ENCODE measurements around the gene TRIM44.

Gene TRIM44

DNA sequence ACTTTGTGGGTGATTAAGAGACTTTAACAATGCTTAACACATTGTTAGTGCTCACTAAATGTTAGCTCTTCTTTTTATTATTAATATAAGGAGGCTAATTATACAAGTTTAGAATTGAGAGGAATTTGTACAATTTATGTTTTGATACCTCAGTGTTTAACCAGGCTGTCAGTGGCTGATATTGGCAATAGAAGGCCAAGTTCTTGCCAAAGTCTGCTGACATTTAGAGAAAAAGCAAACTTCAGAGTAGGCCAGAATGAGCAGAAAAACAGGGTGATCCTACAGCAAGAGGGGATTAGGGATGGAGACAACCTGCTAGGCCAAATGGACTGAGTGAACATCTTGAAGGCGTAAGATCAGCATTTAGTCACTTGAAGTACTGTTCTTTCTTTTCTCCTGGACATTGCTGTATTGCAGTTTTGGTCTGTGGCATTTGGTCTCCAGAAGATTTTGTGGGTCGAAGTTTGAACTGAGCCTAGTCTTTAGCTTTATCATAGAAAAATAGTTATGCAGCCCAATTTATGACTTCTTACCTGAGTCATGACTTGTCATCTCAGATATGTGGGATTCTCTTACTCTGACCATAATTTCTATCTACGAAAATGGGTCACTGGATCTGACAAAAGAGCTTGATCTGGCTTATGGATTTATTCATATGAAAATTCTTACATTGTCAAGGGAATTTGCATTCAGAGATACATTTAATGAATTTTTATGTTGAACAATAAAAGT is 9.0 kb downstream of the TRIM44 start:
- Histone ChIP-seq H3K79me2 (ENCODE audit: control insufficient read depth, insufficient read depth, low read length, poor library complexity) (no peaks in the 10 kb centered on the region), H3K9ac (ENCODE audit: low read length) (no peak overlapping the region), H3K27me3 (ENCODE audit: insufficient read depth, low read length) (no peaks in the 10 kb centered on the region), H3K79me1 (ENCODE audit: low read length) (no peaks in the 10 kb centered on the region), H4K91ac (ENCODE audit: low read depth, low read length) (no peak overlapping the region), H2BK5ac (ENCODE audit: low read depth, low read length, poor library complexity) (no peak overlapping the region), H3K4me3 (ENCODE audit: low read depth, low read length) (no peak overlapping the region), H3K18ac (ENCODE audit: low read length) (no peak overlapping the region), H3K14ac (ENCODE audit: low read length) (no peak overlapping the region), H2BK120ac (ENCODE audit: insufficient read depth, low read length, poor library complexity) (no peak overlapping the region), H3K9me3 (ENCODE audit: insufficient read depth, low read depth, low read length) (no peaks in the 10 kb centered on the region), H3K27ac (ENCODE audit: low read depth, low read length) (no peak overlapping the region), H2BK12ac (ENCODE audit: low read length) (no peak overlapping the region), H3K4me1 (ENCODE audit: control insufficient read depth in 1 of 2, insufficient read depth in 2 of 2, low read length in 2 of 2) (peaks cover 0 to 2% of the 10 kb centered on the region in 2 experiments), H2AFZ (ENCODE audit: insufficient read depth, low read length, poor library complexity) (no peak overlapping the region), H3K36me3 (ENCODE audit: control insufficient read depth in 1 of 2, insufficient read depth in 2 of 2, low read length in 2 of 2) (no peaks in the 10 kb centered on the region), H3K23ac (ENCODE audit: low read length) (no peak overlapping the region), H4K12ac (ENCODE audit: low read depth, low read length) (no peak overlapping the region), H4K8ac (ENCODE audit: low read depth, low read length) (no peak overlapping the region), H3K4ac (ENCODE audit: low read depth, low read length) (no peak overlapping the region), H2AK5ac (ENCODE audit: low read length) (no peak overlapping the region), H3K4me2 (ENCODE audit: low read length) (no peak overlapping the region)
- WGBS (ENCODE audit: extremely low coverage, insufficient coverage, insufficient read length) = no CpG with 5 or more reads among the region's 3 CpGs
- DNase-seq = no peak

DNA sequence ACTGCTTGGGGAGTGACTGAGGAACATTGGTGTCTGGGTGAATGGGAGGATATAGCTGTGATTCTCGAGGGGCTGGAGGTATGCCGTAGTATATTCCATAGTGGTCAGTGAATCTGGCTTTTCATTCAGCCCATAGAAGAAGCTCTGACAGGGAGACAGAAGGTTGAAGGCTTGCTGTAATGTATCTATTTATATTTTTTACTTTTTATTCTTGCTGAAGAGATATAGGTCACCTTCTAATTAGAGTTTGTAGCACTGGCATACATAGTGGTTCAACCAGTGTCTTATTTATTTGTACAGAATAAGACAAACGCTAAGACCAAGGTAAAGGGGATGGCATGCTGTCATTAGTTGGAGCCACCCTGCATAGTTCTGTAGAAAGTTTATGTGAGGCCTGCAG is 10.0 kb downstream of the TRIM44 start:
- H3K4me1 ChIP-seq (ENCODE audit: control insufficient read depth in 1 of 2, insufficient read depth in 2 of 2, low read length in 2 of 2) = no peaks in the 10 kb centered on the region
- no peak overlapping the region for H3K4me3 ChIP-seq (ENCODE audit: low read depth, low read length)
- no peaks in the 10 kb centered on the region for H3K27me3 ChIP-seq (ENCODE audit: insufficient read depth, low read length)
- H2AFZ ChIP-seq (ENCODE audit: insufficient read depth, low read length, poor library complexity) = no peak overlapping the region
- no peak overlapping the region for H3K18ac ChIP-seq (ENCODE audit: low read length)
- no peaks in the 10 kb centered on the region for H3K79me2 ChIP-seq (ENCODE audit: control insufficient read depth, insufficient read depth, low read length, poor library complexity)
- no CpG with 5 or more reads among the region's 3 CpGs for WGBS (ENCODE audit: extremely low coverage, insufficient coverage, insufficient read length)
- H3K36me3 ChIP-seq (ENCODE audit: control insufficient read depth in 1 of 2, insufficient read depth in 2 of 2, low read length in 2 of 2) = no peaks in the 10 kb centered on the region
- H3K79me1 ChIP-seq (ENCODE audit: low read length) = no peaks in the 10 kb centered on the region
- H2BK120ac ChIP-seq (ENCODE audit: insufficient read depth, low read length, poor library complexity) = no peak overlapping the region
- no peak overlapping the region for H3K4ac ChIP-seq (ENCODE audit: low read depth, low read length)
- H3K9me3 ChIP-seq (ENCODE audit: insufficient read depth, low read depth, low read length) = no peaks in the 10 kb centered on the region
- H3K27ac ChIP-seq (ENCODE audit: low read depth, low read length) = no peak overlapping the region
- H3K23ac ChIP-seq (ENCODE audit: low read length) = no peak overlapping the region
- no peak overlapping the region for H4K8ac ChIP-seq (ENCODE audit: low read depth, low read length)
- no peak overlapping the region for H4K91ac ChIP-seq (ENCODE audit: low read depth, low read length)
- no peak overlapping the region for H3K4me2 ChIP-seq (ENCODE audit: low read length)
- H2BK5ac ChIP-seq (ENCODE audit: low read depth, low read length, poor library complexity) = no peak overlapping the region
- H4K12ac ChIP-seq (ENCODE audit: low read depth, low read length) = no peak overlapping the region
- no peak overlapping the region for H3K9ac ChIP-seq (ENCODE audit: low read length)
- no peak for DNase-seq
- H2AK5ac ChIP-seq (ENCODE audit: low read length) = no peak overlapping the region
- H3K14ac ChIP-seq (ENCODE audit: low read length) = no peak overlapping the region
- no peak overlapping the region for H2BK12ac ChIP-seq (ENCODE audit: low read length)

DNA sequence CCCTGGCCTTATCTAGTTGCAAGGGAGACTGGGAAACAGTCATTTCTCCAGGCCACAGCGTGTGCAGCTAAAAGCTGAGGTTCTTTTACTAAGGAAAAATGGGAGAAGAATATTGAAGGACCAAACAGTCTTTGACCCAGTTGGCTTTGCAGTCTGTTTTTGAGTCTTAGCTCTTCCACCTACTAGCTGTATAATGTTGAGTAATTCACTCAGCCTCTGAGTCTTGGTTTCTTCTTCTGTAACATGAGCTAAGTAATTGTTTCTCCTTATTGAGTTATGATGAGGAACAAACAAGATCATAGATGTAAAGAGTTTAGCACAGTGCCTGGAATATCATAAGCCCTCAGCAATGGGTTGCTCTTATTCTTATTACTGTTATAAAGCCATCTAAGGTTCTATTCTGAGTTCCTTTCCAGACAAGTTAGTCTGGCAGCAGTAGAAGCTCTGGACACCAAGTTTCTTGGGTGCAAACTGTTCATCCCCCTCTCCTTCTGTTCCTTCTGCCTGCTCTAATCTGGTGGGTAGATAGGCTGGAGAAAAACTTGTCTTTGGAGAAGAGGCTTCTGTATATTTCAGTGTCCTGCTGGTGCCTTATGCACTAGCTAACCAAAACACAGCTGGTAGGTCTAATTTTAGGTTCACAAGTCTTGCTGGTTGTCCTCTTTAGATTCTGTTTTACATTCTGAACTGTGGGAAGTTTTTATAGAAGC is 13.5 kb downstream of the TRIM44 start:
- Histone ChIP-seq H3K27ac (ENCODE audit: low read depth, low read length) (no peak overlapping the region), H3K23ac (ENCODE audit: low read length) (no peak overlapping the region), H3K79me2 (ENCODE audit: control insufficient read depth, insufficient read depth, low read length, poor library complexity) (no peaks in the 10 kb centered on the region), H3K27me3 (ENCODE audit: insufficient read depth, low read length) (no peaks in the 10 kb centered on the region), H4K91ac (ENCODE audit: low read depth, low read length) (no peak overlapping the region), H3K4me3 (ENCODE audit: low read depth, low read length) (no peak overlapping the region), H3K4ac (ENCODE audit: low read depth, low read length) (no peak overlapping the region), H3K79me1 (ENCODE audit: low read length) (no peaks in the 10 kb centered on the region), H2BK120ac (ENCODE audit: insufficient read depth, low read length, poor library complexity) (no peak overlapping the region), H4K12ac (ENCODE audit: low read depth, low read length) (no peak overlapping the region), H3K14ac (ENCODE audit: low read length) (no peak overlapping the region), H2BK5ac (ENCODE audit: low read depth, low read length, poor library complexity) (no peak overlapping the region), H3K4me1 (ENCODE audit: control insufficient read depth in 1 of 2, insufficient read depth in 2 of 2, low read length in 2 of 2) (no peaks in the 10 kb centered on the region), H2BK12ac (ENCODE audit: low read length) (no peak overlapping the region), H2AFZ (ENCODE audit: insufficient read depth, low read length, poor library complexity) (no peak overlapping the region), H4K8ac (ENCODE audit: low read depth, low read length) (no peak overlapping the region), H3K9ac (ENCODE audit: low read length) (no peak overlapping the region), H3K4me2 (ENCODE audit: low read length) (no peak overlapping the region), H2AK5ac (ENCODE audit: low read length) (no peak overlapping the region), H3K36me3 (ENCODE audit: control insufficient read depth in 1 of 2, insufficient read depth in 2 of 2, low read length in 2 of 2) (no peaks in the 10 kb centered on the region), H3K9me3 (ENCODE audit: insufficient read depth, low read depth, low read length) (no peaks in the 10 kb centered on the region), H3K18ac (ENCODE audit: low read length) (no peak overlapping the region)
- DNase-seq = no peak
- WGBS (ENCODE audit: extremely low coverage, insufficient coverage, insufficient read length) = no CpG with 5 or more reads among the region's 1 CpG

DNA sequence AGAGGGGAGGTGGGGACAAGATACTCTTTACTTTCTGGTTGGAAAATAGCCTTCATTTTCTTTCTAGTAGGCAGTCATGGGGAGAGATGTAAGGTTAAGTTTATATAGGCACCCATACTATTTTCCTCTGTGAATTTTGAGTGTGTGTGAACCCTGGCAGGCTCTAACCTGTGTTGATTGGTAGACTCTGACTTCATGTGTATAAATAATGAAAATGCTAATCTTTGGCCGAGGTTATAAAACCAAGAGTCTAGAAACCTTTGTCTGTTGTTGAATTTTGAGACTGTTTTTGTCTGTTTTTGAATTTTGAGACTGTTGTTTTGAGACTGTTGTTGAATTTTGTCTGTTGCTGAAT is 14.0 kb downstream of the TRIM44 start:
- Histone ChIP-seq H3K18ac (ENCODE audit: low read length) (no peak overlapping the region), H3K4ac (ENCODE audit: low read depth, low read length) (no peak overlapping the region), H3K79me1 (ENCODE audit: low read length) (no peaks in the 10 kb centered on the region), H2BK5ac (ENCODE audit: low read depth, low read length, poor library complexity) (no peak overlapping the region), H4K12ac (ENCODE audit: low read depth, low read length) (no peak overlapping the region), H2AK5ac (ENCODE audit: low read length) (no peak overlapping the region), H3K9me3 (ENCODE audit: insufficient read depth, low read depth, low read length) (no peaks in the 10 kb centered on the region), H3K36me3 (ENCODE audit: control insufficient read depth in 1 of 2, insufficient read depth in 2 of 2, low read length in 2 of 2) (no peaks in the 10 kb centered on the region), H3K4me2 (ENCODE audit: low read length) (no peak overlapping the region), H2AFZ (ENCODE audit: insufficient read depth, low read length, poor library complexity) (no peak overlapping the region), H4K8ac (ENCODE audit: low read depth, low read length) (no peak overlapping the region), H3K79me2 (ENCODE audit: control insufficient read depth, insufficient read depth, low read length, poor library complexity) (no peaks in the 10 kb centered on the region), H3K27ac (ENCODE audit: low read depth, low read length) (no peak overlapping the region), H2BK12ac (ENCODE audit: low read length) (no peak overlapping the region), H3K4me1 (ENCODE audit: control insufficient read depth in 1 of 2, insufficient read depth in 2 of 2, low read length in 2 of 2) (no peaks in the 10 kb centered on the region), H3K23ac (ENCODE audit: low read length) (no peak overlapping the region), H3K14ac (ENCODE audit: low read length) (no peak overlapping the region), H4K91ac (ENCODE audit: low read depth, low read length) (no peak overlapping the region), H3K27me3 (ENCODE audit: insufficient read depth, low read length) (no peaks in the 10 kb centered on the region), H3K4me3 (ENCODE audit: low read depth, low read length) (no peak overlapping the region), H3K9ac (ENCODE audit: low read length) (no peak overlapping the region), H2BK120ac (ENCODE audit: insufficient read depth, low read length, poor library complexity) (no peak overlapping the region)
- no CpG with 5 or more reads among the region's 1 CpG for WGBS (ENCODE audit: extremely low coverage, insufficient coverage, insufficient read length)
- DNase-seq = no peak
